Fibroblast of skin of left biceps (primary cell): ENCODE measurements around the gene CETP.

Experiments used
- DNase-seq, 2 experiments: peaks; one replicate each; pipeline ENCODE4 v3.0.0-alpha.2; 2013; ENCODE audit warnings: low read depth in 2 of 2

CETP gene

DNA sequence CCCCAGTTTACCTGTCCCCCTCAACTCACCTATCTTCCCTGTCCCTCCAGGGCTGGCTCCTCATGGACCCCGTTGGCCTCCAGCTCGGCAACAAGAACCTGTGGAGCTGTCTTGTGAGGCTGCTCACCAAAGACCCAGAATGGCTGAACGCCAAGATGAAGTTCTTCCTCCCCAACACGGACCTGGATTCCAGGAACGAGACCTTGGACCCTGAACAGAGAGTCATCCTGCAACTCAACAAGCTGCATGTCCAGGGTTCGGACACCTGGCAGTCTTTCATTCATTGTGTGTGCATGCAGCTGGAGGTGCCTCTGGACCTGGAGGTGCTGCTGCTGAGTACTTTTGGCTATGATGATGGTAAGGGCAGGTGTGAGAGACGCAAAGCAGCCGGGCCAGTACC, 58.9 kb downstream of the CETP start:
- no peak for DNase-seq

DNA sequence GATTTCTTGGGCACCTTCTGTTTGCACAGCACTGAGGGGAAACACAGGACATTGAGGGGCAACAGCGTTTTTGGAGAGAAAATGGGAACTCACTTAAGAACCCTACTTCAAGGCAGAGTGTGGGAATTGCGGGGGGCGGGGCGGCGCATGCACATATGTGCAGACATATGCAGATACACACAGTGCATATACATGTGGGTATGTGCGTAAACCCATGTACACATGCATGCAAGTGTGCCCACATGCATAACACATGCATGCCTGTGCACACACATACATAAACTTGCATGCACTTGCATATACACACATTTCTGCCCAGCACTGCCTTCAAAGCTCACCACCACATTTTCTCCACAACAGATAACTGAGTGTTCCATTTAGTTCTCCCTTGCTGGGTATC, 60.0 kb downstream of the CETP start:
- DNase-seq, result no peak

DNA sequence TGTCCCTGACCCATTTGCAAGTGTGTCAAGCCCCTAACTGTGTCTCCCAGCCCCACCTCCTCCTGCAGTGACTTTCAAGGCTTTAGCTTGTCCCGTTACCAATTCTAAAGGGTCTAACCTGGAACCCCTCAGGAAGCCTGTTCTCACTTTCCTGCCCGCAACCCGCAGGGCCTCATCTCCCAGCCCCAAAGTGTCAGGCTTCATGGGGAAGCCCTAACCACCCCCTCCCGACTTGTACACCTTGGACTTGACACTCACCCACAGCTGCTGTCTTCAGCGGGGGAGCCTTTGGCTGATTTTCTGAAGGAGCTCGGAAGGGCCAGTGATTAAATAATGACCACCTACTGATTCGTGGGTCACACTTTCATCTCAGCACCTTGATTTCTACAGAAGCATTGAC, 60.7 kb downstream of the CETP start:
- no peak for DNase-seq

DNA sequence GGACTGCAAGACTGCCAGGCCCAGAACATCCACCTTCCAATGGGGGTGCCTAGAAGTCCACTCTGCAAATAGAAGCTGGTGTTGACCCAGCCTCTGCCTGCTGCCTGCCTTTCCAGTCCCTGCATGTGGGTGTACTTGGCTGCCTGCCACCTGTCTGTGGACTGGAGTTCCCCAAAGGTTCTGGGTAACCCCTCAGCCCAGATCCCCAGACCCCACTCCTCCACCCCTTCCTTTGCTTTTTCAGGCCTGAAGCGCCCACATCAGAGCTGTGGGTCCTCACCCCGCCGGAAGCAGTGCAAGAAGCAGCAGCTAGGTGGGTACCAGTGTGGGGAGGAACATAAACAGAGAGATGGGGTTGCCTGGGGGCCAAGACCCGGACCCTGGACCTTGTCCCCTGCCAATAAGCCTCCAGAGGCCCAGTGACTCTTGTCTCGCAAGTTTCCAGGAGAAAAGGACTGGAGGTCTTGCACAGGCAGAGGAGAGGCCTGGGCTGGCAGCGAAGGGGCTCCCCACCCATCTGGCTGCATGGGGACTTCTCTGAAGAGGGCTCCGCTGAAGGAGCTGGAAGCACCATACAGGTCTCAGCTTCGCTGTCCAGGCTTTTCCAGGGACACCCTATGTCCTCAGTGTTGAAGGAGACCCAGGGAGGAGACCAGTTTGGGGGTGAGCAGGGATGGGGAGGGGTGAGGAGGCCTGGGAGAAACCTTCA, 61.9 kb downstream of the CETP start:
- DNase-seq, result no peak

DNA sequence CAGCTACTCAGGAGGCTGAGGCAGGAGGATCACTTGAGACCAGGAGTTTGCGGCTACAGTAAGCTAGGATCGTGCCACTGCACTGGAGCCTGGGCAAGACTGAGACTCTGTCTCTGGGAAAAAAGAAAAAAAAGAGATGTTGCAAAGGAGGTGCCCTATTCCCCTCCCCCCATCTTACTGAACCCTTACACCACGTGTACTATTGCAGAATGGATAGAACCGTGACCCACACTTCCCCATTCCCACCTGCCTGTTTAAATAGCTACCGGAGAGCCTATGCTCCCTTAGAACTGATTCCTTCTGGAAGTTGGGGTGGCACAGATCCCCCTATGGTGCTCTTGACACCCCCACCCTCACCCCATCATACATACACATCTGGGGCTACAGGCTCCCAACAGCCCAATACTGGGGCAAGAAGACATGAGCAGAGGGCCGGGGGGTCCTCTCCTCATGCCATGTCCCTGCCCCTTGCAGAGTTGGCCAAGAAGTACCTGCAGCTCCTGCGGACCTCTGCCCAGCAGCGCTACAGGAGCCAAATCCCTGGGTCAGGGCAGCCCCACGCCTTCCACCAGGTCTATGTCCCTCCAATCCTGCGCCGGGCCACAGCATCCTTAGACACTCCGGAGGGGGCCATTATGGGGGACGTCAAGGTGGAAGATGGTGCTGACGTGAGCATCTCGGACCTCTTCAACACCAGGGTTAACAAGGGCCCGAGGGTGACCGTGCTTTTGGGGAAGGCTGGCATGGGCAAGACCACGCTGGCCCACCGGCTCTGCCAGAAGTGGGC, 63.3 kb downstream of the CETP start:
- no peak for DNase-seq

DNA sequence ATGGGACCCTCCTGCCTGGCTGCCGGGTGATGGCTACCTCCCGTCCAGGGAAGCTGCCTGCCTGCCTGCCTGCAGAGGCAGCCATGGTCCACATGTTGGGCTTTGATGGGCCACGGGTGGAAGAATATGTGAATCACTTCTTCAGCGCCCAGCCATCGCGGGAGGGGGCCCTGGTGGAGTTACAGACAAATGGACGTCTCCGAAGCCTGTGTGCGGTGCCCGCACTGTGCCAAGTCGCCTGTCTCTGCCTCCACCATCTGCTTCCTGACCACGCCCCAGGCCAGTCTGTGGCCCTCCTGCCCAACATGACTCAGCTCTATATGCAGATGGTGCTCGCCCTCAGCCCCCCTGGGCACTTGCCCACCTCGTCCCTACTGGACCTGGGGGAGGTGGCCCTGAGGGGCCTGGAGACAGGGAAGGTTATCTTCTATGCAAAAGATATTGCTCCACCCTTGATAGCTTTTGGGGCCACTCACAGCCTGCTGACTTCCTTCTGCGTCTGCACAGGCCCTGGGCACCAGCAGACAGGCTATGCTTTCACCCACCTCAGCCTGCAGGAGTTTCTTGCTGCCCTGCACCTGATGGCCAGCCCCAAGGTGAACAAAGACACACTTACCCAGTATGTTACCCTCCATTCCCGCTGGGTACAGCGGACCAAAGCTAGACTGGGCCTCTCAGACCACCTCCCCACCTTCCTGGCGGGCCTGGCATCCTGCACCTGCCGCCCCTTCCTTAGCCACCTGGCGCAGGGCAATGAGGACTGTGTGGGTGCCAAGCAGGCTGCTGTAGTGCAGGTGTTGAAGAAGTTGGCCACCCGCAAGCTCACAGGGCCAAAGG, 64.4 kb downstream of the CETP start:
- DNase-seq, result no peak

DNA sequence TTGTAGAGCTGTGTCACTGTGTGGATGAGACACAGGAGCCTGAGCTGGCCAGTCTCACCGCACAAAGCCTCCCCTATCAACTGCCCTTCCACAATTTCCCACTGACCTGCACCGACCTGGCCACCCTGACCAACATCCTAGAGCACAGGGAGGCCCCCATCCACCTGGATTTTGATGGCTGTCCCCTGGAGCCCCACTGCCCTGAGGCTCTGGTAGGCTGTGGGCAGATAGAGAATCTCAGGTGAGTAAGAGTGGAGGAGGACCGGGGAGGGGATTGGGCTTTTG, 65.0 kb downstream of the CETP start:
- no peak for DNase-seq

DNA sequence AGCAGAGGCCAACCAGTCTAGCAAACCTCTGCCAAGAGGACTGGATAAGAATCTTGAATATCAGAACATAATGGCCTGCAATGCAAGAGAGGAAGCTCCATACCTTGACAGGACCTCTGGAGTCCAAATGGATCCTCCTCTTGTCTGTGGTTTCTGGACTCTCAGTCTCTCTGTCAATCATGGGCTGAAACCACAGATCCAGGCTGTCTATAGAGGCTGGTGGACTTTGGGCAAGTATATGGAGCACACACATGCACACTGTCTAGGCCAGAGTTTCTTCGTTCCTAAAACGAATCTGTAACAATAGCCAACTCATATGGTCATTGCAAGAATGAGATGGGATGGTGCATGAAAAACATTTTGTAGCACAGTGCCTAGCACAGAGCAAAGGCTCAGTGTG, 65.3 kb downstream of the CETP start:
- no peak for DNase-seq

DNA sequence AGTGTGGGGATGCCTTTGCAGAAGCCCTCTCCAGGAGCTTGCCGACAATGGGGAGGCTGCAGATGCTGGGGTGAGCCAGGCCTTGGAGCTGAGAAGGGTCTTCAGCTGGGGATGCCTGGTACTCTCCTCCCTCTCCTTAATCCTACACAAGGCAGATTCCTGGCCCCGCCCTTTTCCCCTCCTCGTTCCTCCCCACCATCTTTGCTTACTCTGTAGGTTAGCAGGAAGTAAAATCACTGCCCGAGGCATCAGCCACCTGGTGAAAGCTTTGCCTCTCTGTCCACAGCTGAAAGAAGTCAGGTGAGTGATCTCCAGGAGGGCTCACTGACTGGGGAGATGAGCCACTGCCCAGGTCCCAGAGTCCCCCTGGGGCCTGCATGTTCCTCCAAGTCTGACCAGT, 66.3 kb downstream of the CETP start:
- DNase-seq, result no peak

DNA sequence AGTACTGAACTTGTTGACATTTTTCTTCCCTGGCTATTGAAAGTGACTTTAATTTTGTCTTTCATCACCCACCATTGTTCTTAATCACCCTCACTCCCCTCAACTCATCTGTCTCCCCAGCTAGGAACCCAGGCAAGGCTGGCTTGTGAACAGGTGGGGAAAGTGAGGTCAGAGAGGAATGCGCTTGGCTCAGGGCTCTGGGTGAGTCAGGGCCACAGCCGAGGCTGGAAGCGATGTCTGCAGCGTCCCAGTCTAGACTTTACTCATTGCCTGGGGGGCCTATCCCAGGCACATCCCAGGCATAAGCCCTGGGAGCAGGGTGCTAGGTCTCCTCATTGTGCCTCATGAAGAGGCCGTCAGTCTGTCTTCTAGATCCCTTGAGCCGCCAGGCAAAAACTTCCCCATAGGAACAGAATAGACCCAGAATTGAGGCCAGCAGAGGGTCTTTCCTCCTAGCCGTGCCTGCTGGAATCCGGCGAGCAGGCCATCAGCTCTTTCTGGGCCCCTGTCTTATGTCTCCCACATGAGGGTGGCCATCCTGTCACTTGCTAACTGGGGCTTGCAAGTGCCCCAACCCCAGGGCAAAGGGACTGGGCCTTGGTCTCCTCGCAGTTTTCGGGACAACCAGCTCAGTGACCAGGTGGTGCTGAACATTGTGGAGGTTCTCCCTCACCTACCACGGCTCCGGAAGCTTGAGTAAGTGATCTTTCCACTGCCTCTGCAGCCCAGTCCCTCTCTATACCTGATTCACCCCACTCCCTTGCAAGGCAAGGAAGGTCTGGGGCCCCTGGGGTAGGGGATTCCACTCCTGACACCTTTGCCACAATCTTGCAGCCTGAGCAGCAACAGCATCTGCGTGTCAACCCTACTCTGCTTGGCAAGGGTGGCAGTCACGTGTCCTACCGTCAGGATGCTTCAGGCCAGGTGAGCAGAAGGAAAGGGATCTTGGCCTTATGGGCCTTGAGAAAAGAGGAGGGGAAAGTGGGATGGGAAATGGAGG, 67.7 kb downstream of the CETP start:
- peak in 1 of 2 experiments; percentile 15 for DNase-seq

DNA sequence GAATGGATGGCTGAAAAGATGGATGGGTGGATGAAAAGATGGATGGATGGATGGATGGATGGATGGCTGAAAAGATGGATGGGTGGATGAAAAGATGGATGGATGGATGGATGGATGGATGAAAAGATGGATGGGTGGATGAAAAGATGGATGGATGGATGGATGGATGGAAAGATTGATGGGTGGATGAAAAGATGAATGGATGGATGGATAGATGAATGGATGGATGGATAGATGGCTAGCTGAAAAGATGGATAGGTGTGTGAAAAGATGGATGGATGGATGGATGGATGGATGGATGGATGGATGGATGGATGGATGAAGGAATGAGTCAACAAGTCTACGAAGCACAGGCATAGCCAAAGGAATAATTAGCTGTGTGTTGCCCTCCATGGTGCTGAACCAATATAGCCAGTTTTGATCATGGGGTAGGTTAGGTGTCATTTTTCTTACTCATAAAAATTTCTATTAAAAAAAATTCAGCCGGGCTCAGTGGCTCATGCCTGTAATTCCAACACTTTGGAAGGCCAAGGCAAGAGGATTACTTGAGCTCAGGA, 68.7 kb downstream of the CETP start:
- no peak for DNase-seq

DNA sequence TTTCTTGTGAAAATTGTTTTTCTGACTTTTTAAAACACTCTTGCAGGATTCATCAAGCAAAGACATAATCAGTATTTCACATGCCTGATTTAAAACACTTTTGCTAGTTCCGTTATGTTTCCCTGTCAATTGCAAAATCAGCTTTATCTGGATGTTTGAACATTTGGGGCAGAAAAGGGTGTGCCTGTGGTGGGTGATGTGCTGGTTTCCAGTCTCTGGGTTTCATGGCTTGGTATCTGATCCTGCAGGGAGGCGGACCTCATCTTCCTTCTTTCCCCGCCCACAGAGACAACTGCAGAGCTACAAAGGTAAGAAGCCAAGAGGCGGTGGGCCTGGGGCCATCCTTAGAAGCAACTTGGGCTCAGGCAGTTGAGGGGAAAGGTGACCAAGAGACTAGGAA, 69.4 kb downstream of the CETP start:
- DNase-seq, result no peak

DNA sequence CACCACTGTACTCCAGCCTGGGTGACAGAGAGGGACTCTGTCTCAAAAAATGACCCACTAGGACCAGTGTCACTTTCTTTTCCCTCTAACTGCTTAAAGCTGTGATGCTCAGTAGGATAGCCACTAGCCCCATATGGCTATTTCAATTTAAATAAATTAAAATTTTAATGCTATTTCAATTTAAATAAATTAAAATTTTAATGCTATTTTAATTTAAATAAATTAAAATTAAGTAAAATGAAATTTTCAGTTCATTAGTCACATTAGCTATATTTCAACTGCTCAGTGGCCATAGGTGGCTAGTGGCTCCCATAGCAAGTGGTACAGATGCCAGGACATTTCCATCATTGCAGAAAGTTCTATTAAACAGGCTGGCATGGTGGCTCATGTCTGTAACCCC, 70.6 kb downstream of the CETP start:
- DNase-seq, result no peak

DNA sequence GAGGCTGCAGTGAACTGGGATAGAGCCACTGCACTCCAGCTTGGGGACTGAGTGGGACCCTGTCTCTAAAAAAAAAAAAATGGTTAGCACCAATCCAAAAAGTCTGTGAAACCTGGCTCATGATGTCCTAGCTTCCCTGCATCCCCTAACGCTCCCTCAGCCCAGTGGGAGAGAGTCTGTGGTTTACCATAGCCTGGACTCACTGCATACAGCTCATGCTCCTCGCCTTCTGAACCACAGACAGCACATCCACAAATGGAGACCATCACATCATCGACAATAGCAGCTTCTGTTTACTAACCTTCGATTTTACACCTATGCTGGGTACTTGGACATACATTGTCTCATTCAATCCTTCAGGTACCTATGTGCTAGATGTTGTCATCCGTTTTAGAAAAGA, 71.2 kb downstream of the CETP start:
- no peak for DNase-seq
